ENCODE results near the gene CT47A1.
"Not testable (repeated sequence)": the region's sequence is repeated elsewhere in the genome, so short reads cannot be mapped to it uniquely, and the experiment has no call there.

CT47A1 gene

DNA sequence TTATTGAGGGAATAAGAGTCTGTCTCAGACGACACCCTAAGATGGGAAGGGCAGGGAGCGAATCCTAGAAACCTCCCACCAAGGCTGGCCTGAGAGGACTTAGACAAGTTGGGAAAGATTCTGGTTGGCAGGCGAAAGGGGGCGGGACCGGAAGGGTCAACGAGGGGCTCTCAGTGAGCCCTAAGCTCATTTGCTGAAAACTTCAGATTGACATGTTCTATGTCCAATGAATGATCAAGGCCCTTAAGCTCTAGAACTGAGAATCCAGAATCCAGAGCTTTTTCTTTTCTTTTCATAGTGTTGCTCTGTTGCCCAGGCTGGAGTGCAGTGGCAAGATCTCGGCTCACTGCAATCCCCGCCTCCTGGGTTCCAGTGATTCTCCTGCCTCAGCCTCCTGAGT, at the start of gene CT47A1:
TSS of gene CT47A1 (minus strand) at position 101 of the 400 bp plus-strand sequence. CDS start 231 bp downstream, outside the sequence.
- DNase-seq (ENCODE audit: low spot score): not testable (repeated sequence)

- no peak for DNase-seq (ENCODE audit: low spot score)
These were observed 47.0 kb upstream of the CT47A1 start for GRCh38 chrX:121032531-121032930.

- no peak for DNase-seq (ENCODE audit: low spot score)
These were observed 44.5 kb upstream of the CT47A1 start for GRCh38 chrX:121030083-121030482.

DNA sequence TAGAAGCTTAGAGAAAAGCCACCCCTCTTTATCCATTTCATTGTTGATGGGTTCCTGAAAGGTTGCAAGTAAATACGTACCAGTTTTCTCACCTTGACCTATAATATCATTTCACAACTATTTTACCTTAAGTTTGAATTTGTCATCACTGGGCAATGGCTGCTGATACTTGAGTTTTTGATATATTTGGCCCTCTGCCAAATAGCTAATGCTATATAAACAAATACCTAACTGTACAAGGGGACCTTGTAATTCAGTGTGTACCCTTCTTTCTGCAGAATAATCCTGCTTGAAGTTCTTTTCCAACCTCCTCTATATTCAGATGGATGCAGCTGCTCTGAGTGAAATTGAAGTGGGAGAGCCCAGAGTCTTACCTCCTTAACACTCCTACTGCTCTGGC, 42.9 kb upstream of the CT47A1 start:
- DNase-seq (ENCODE audit: low spot score): no peak

GRCh38 chrX:121014826-121015225, 29.3 kb upstream of the CT47A1 start:
- DNase-seq (ENCODE audit: low spot score): no peak

- DNase-seq (ENCODE audit: low spot score): no peak
These were observed 28.4 kb upstream of the CT47A1 start for GRCh38 chrX:121013897-121014455.

DNA sequence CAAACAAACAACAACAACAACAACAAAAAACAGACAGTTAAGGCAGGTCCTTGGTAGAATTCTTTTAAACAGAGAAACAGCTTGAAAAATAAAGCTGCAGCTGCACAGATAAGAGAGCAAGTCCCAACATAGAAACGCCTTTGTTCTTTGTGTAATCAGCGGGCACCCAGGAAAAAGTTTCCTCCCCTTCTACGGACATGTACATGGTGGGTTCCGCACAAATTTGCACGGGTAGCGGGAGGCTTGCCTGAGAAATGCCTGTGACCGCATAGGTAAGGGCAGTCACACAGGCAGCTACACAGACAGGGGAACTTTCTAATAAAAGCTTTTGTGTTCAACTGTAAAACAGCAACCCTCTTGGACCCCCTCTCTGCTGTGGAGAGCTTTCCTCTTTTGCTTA, 25.7 kb upstream of the CT47A1 start:
- DNase-seq (ENCODE audit: low spot score): no peak

DNA sequence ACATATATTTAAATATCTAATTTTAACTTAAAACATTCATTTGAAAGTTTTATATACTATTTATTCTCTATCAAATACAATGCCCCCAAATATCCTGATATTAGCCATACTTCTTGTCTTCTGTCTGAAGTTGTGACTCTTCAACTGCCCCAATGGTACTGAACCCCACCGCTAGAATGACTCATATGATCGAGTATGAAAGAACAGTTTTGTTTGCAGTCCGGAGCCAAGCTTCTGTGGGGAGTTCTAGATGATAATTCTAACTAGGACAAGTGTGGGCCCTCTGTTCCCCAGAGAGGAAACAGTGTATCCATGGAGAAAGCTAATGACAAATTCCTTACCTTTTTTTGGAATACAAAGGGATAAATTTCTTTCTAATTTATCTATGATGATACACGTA, 24.7 kb upstream of the CT47A1 start:
- DNase-seq (ENCODE audit: low spot score): no peak

DNA sequence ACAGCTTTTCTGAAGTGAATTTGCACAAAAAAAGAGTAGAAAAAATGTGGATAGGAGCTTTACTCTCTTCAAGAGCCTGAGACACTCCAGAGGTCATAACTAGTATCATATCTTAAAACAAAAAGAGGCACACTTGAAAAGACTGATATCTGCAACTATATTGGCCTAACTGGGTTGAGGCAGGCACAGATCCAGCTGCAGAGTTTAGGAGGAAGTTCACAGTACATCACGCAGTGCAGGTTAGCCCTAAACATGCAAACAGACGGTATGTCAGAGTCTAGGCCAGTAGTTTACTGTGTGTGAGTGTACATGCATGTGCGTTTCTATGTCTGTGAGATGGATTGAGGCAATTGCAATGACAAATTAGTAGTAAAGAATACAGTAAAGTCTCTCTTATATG, 24.2 kb upstream of the CT47A1 start:
- DNase-seq (ENCODE audit: low spot score): no peak

DNA sequence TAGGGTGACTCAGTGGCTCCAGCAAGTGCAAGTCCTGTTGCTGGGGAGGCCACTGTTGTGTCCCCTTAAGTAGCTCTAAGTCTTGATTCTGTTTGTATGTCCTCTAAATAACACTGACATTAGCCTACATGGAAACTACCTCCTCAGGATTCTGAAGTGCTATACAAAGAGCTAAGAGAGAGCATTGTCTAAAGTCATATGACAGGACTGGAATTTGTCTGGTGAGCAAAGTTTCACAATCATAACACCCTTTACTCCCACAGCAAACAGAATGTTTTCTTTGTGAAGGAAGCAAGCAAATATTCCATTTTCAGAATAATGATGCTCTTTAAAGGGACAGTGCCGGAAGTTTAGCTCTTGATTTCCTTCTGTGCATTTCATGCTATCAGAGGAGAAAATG, 23.4 kb upstream of the CT47A1 start:
- DNase-seq (ENCODE audit: low spot score): no peak

DNA sequence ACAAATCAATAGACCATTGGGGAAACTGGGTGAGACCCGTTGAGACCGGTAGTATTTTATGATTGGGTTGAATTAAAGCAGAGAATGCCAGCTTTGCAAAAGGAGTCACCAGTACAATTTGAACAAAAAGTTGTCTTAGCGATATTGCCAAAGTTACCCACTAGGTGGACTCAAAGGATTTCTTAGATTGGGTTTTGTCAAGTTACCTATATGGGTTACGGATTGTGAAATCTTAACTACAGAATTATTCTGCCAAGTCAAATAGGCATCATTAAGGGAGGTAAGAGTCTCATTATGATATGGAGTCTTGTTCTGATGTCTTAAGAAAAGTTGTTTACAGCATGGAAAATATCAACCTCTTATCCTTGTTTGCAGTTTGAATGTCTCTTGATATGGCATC, 15.0 kb upstream of the CT47A1 start:
- peak; percentile 6 for DNase-seq (ENCODE audit: low spot score)

DNA sequence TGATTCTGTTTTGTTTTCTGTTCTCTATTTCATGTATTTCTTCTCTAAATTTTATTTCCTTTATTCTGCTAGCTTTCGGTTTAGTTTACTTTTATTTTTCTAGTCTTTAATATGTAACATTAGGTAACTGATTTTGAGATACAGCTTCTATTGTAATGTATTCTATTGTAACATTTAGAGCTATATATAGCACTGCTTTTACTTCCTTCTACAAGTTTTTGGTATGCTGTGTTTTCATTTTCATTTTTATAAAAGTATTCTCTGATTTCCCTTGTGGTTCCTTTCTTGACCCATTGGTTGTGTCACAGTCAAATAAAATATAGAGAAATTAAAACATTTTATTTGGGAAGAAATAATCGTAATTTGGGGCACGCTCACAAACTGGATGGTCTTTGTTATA, 13.9 kb upstream of the CT47A1 start:
- no peak for DNase-seq (ENCODE audit: low spot score)

DNA sequence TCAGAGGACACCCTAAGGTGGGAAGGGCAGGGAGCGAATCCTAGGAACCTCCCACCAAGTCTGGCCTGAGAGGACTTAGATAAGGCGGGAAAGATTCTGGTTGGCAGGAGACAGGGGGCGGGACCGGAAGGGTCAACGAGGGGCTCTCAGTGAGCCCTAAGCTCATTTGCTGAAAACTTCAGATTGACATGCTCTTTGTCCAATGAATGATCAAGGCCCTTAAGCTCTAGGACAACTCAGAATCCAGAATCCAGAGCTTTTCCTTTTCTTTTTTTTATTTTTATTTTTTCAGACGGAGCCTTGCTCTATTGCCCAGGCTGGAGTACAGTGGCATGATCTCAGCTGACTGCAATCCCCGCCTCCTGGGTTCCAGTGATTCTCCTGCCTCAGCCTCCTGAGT, 29.1 kb downstream of the CT47A1 start, which contains the start of gene CT47A7:
TSS of gene CT47A7 (minus strand) at position 101 of the 400 bp plus-strand sequence. CDS start 255 bp downstream, outside the sequence.
- not testable (repeated sequence) for DNase-seq (ENCODE audit: low spot score)
